Endodermal cell (in vitro differentiated cells): ENCODE results near the gene RBL2. TPM values are rescaled to one million over a fixed set of nuclear protein-coding genes. Genes with fewer than 3 reads are reported as not detected.

Experiments
- DNase-seq: peaks from one replicate; pipeline ENCODE4 v3.0.0-alpha.2; 2017
- H3K27ac ChIP-seq: 2 replicates; pipeline ENCODE4 v1.5.1; 2013; ENCODE audit warnings: mild to moderate bottlenecking, low read depth, low read length, moderate library complexity
- H3K27me3 ChIP-seq: 2 replicates; pipeline ENCODE4 v1.6.1; 2013; ENCODE audit warnings: mild to moderate bottlenecking, low read length, moderate library complexity; ENCODE audit not compliant: insufficient read depth, control insufficient read depth, poor library complexity, severe bottlenecking
- H3K36me3 ChIP-seq: 2 replicates; pipeline ENCODE4 v1.7.0; 2013; ENCODE audit warnings: mild to moderate bottlenecking, low read length, moderate library complexity; ENCODE audit not compliant: control insufficient read depth, insufficient read depth
- H3K4me1 ChIP-seq: one replicate; pipeline ENCODE4 v1.7.0; 2013; ENCODE audit warnings: low read length; ENCODE audit not compliant: control insufficient read depth, insufficient read depth
- H3K4me3 ChIP-seq: 2 replicates; pipeline ENCODE4 v1.5.1; 2013; ENCODE audit warnings: mild to moderate bottlenecking, low read length, moderate library complexity
- H3K9ac ChIP-seq: 2 replicates; pipeline ENCODE4 v1.6.1; 2013; ENCODE audit warnings: mild to moderate bottlenecking, low read length, moderate library complexity; ENCODE audit not compliant: poor library complexity, severe bottlenecking; ENCODE audit errors: extremely low read depth
- H3K9me3 ChIP-seq: 2 replicates; pipeline ENCODE4 v1.6.1; 2013; ENCODE audit warnings: mild to moderate bottlenecking, low read length, moderate library complexity; ENCODE audit not compliant: control insufficient read depth
- H3K27ac Mint-ChIP-seq: 2 replicates; pipeline ENCODE4 v1.8.0; 2020; ENCODE audit warnings: mixed read lengths
- H3K27me3 Mint-ChIP-seq: 2 replicates; pipeline ENCODE4 v1.8.0; 2021; ENCODE audit warnings: mild to moderate bottlenecking, mixed read lengths; ENCODE audit not compliant: insufficient read depth
- H3K36me3 Mint-ChIP-seq: 2 replicates; pipeline ENCODE4 v1.8.0; 2020; ENCODE audit warnings: low read depth, mixed read lengths
- H3K4me1 Mint-ChIP-seq: 2 replicates; pipeline ENCODE4 v1.8.0; 2020; ENCODE audit warnings: mixed read lengths
- H3K4me3 Mint-ChIP-seq: 2 replicates; pipeline ENCODE4 v1.8.0; 2020; ENCODE audit warnings: mild to moderate bottlenecking, moderate library complexity, mixed read lengths
- H3K9me3 Mint-ChIP-seq: 2 replicates; pipeline ENCODE4 v1.8.0; 2020; ENCODE audit warnings: mild to moderate bottlenecking, mixed read lengths
- CTCF ChIP-seq: fragments of 200-600 bp; sonication (generic); conservative IDR thresholded peaks from 2 replicates; pipeline ENCODE4 v1.5.0; 2021; ENCODE audit warnings: antibody characterized with exemption, mild to moderate bottlenecking
- WGBS, 2 experiments: methylation state at CpG; one replicate each; pipeline versions ENCODE4 v1.1.5 to v1.1.7; 2013; ENCODE audit warnings: missing lambda C conversion rate in 2 of 2, mixed read lengths in 1 of 2; ENCODE audit not compliant: insufficient coverage in 1 of 2, insufficient read length in 1 of 2; 5-methylcytosine and 5-hydroxymethylcytosine counted together
- total RNA-seq, 2 donors: library from RNA; stranded (reverse); fragmentation: NEBNext Ultra II Directional in 1 of 2; extraction: Animal tissue kit (Norgen Biotek cat#: 25700) in 1 of 2; gene quantifications; 2 replicates in 1 of 2; 3 replicates in 1 of 2; pipeline ENCODE4 v1.2.1, GENCODE V29; 2021

The RBL2 gene
- total RNA-seq, 2 donors from 2014 or later: 34.9 to 46.0 TPM

- no peak overlapping the region for H3K27ac Mint-ChIP-seq
- Histone ChIP-seq H3K4me1 (peaks cover 5% of the 10 kb centered on the region), H3K36me3 (no peaks in the 10 kb centered on the region), H3K27me3 (no peaks in the 10 kb centered on the region), H3K4me3 (no peak overlapping the region), H3K27ac (no peak overlapping the region), H3K9ac (no peak overlapping the region), H3K9me3 (peaks cover 20% of the 10 kb centered on the region)
- no peak for TF ChIP-seq CTCF
- 94 to 96% methylated on average over 6 of the region's 6 CpGs for WGBS, 2 experiments
- no peak for DNase-seq
- H3K27me3 Mint-ChIP-seq: peaks cover 4% of the 10 kb centered on the region
- no peak overlapping the region for H3K4me3 Mint-ChIP-seq
- peaks cover 7% of the 10 kb centered on the region for H3K36me3 Mint-ChIP-seq
- H3K4me1 Mint-ChIP-seq: peaks cover 15% of the 10 kb centered on the region
- peaks cover 39% of the 10 kb centered on the region for H3K9me3 Mint-ChIP-seq
These were observed 81.0 kb downstream of the RBL2 start for GRCh38 chr16:53515259-53515658.

- no peak for TF ChIP-seq CTCF
- no peak overlapping the region for H3K4me3 Mint-ChIP-seq
- H3K4me1 Mint-ChIP-seq: peaks cover 11% of the 10 kb centered on the region
- 92 to 100% methylated on average over 1 to 2 of the region's 2 CpGs for whole genome bisulfite sequencing, 2 experiments
- no peak overlapping the region for H3K9ac ChIP-seq
- peaks cover 4% of the 10 kb centered on the region for H3K27me3 Mint-ChIP-seq
- no peaks in the 10 kb centered on the region for H3K27me3 ChIP-seq
- H3K4me3 ChIP-seq: no peak overlapping the region
- no peak overlapping the region for H3K27ac ChIP-seq
- H3K4me1 ChIP-seq: peaks cover 5% of the 10 kb centered on the region
- DNase-seq: no peak
- no peaks in the 10 kb centered on the region for H3K36me3 ChIP-seq
- no peak overlapping the region for H3K27ac Mint-ChIP-seq
- H3K9me3 ChIP-seq: peaks cover 20% of the 10 kb centered on the region
- H3K9me3 Mint-ChIP-seq: peaks cover 39% of the 10 kb centered on the region
- H3K36me3 Mint-ChIP-seq: peaks cover 7% of the 10 kb centered on the region
These were observed 81.5 kb downstream of the RBL2 start for GRCh38 chr16:53515811-53516210.

GRCh38 chr16:53517851-53518250, 83.6 kb downstream of the RBL2 start:
- Histone ChIP-seq H3K4me3 (no peak overlapping the region), H3K27ac (no peak overlapping the region), H3K9me3 (peaks cover 11% of the 10 kb centered on the region), H3K4me1 (no peaks in the 10 kb centered on the region), H3K9ac (no peak overlapping the region), H3K36me3 (no peaks in the 10 kb centered on the region), H3K27me3 (no peaks in the 10 kb centered on the region)
- peaks cover 25% of the 10 kb centered on the region for H3K9me3 Mint-ChIP-seq
- WGBS, 2 experiments: 97 to 100% methylated on average over 4 of the region's 4 CpGs
- no peaks in the 10 kb centered on the region for H3K4me1 Mint-ChIP-seq
- no peak for TF ChIP-seq CTCF
- DNase-seq: no peak
- peaks cover 7% of the 10 kb centered on the region for H3K36me3 Mint-ChIP-seq
- H3K4me3 Mint-ChIP-seq: no peak overlapping the region
- H3K27ac Mint-ChIP-seq: no peak overlapping the region
- H3K27me3 Mint-ChIP-seq: peaks cover 4% of the 10 kb centered on the region
